Measurements from ENCODE around the gene DBNDD1. TPM values are rescaled to one million over a fixed set of nuclear protein-coding genes. Genes with fewer than 3 reads are reported as not detected.

DBNDD1 gene
- total RNA-seq, 1 experiment from 2014 or later: 60.2 TPM

- no peak for TF ChIP-seq EZH2phosphoT487 (IDR thresholded peaks at IDR 0.05; ENCODE audit: borderline replicate concordance)
- no peak for TF ChIP-seq TCF7L2 (IDR thresholded peaks at IDR 0.05; ENCODE audit: borderline replicate concordance, extremely low read depth, insufficient read depth, insufficient read length)
- TF ChIP-seq SRF (IDR thresholded peaks at IDR 0.05; ENCODE audit: low read depth): no peak
- TF ChIP-seq SP1 (IDR thresholded peaks at IDR 0.05; ENCODE audit: low read depth): no peak
- no peak for TF ChIP-seq SIN3A (IDR thresholded peaks at IDR 0.05; ENCODE audit: low read depth)
- TF ChIP-seq ZFX (IDR thresholded peaks at IDR 0.05): no peak
- TF ChIP-seq JUND (IDR thresholded peaks at IDR 0.05): no peak
- TF ChIP-seq POLR2AphosphoS5 (IDR thresholded peaks at IDR 0.05; ENCODE audit: low read depth, low read length): no peak
These were observed 29.6 kb upstream of the DBNDD1 start (continued) for GRCh38 chr16:90048737-90049330.

DNA sequence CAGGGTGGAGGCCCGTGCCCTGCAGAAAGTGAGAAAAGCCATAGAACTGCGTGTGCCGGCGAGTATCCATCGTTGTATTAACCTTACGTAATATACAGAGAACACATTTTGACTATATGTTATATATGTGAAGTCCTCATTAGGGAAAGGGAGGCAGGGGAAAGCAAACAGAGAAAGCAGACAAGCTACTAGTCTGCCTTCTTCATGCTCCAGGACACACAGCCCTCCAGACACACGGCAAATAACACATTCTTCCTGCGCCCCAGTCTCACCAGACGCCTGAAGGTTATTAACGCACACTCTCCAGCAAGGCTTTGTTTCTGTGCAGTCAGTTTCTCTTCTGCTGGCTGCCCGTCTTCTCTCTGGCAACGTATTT lies 29.1 kb upstream of the DBNDD1 start:
- no TSS peak for BruUV-seq (replicated peaks)
- no peak for TF ChIP-seq EGR1 (IDR thresholded peaks at IDR 0.05; ENCODE audit: low read depth)
- no peak for TF ChIP-seq JUND (IDR thresholded peaks at IDR 0.05)
- TF ChIP-seq CBX3 (IDR thresholded peaks at IDR 0.05; ENCODE audit: low read depth): no peak
- no peak for TF ChIP-seq SIN3A (IDR thresholded peaks at IDR 0.05; ENCODE audit: low read depth)
- TF ChIP-seq, protein P1, sequence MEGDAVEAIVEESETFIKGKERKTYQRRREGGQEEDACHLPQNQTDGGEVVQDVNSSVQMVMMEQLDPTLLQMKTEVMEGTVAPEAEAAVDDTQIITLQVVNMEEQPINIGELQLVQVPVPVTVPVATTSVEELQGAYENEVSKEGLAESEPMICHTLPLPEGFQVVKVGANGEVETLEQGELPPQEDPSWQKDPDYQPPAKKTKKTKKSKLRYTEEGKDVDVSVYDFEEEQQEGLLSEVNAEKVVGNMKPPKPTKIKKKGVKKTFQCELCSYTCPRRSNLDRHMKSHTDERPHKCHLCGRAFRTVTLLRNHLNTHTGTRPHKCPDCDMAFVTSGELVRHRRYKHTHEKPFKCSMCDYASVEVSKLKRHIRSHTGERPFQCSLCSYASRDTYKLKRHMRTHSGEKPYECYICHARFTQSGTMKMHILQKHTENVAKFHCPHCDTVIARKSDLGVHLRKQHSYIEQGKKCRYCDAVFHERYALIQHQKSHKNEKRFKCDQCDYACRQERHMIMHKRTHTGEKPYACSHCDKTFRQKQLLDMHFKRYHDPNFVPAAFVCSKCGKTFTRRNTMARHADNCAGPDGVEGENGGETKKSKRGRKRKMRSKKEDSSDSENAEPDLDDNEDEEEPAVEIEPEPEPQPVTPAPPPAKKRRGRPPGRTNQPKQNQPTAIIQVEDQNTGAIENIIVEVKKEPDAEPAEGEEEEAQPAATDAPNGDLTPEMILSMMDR (IDR thresholded peaks at IDR 0.05 in 2 of 3, conservative IDR thresholded peaks at IDR 0.05 in 1 of 3; ENCODE audit: borderline replicate concordance in 1 of 3, insufficient read depth in 1 of 3, low read depth in 2 of 3, low read length in 2 of 3): no peak
- TF ChIP-seq, protein P2, sequence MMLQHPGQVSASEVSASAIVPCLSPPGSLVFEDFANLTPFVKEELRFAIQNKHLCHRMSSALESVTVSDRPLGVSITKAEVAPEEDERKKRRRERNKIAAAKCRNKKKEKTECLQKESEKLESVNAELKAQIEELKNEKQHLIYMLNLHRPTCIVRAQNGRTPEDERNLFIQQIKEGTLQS (IDR thresholded peaks at IDR 0.05): no peak
- TF ChIP-seq POLR2A (IDR thresholded peaks at IDR 0.05; ENCODE audit: borderline replicate concordance, extremely low read depth, insufficient read depth, insufficient read length): no peak
- no peak for TF ChIP-seq EZH2phosphoT487 (IDR thresholded peaks at IDR 0.05; ENCODE audit: borderline replicate concordance)
- no peak for TF ChIP-seq TCF7L2 (IDR thresholded peaks at IDR 0.05; ENCODE audit: borderline replicate concordance, extremely low read depth, insufficient read depth, insufficient read length)
- TF ChIP-seq MAX (IDR thresholded peaks at IDR 0.05): no peak
- intact Hi-C loops (cut with micrococcal nuclease): no loop called here
- H3K27ac ChIP-seq (ENCODE audit: low read depth, low read length): no peak overlapping the region
- no peaks in the 10 kb centered on the region for H4K20me1 ChIP-seq (ENCODE audit: insufficient read depth)
- DNase-seq (ENCODE audit: low read depth, low spot score) (no peak), ATAC-seq (no peak)
- no peak overlapping the region for H3K4me2 ChIP-seq (ENCODE audit: low read length)
- no peaks in the 10 kb centered on the region for H3K79me2 ChIP-seq (ENCODE audit: insufficient read depth, low read length)
- H3K9ac ChIP-seq (ENCODE audit: low read length): no peak overlapping the region
- H3K9me2 ChIP-seq (ENCODE audit: insufficient read depth): no peaks in the 10 kb centered on the region
- ChIA-PET RAD21 (ENCODE audit: low non-redundant PET in 1 of 2, low total read pairs in 2 of 2, uncharacterized antibody in 2 of 2, unreplicated experiment in 2 of 2) (no interaction called here), CTCF (no interaction called here), POLR2A (no interaction called here)
- no peak overlapping the region for H3K4me3 ChIP-seq (replicated peaks in 1 of 2; ENCODE audit: low read depth in 1 of 2, low read length in 2 of 2)
- peaks cover 13 to 32% of the 10 kb centered on the region in 2 experiments for H3K4me1 ChIP-seq (ENCODE audit: control insufficient read depth in 1 of 2, insufficient read depth in 2 of 2, low read length in 2 of 2)
- H3K36me3 ChIP-seq (ENCODE audit: control insufficient read depth in 1 of 2, insufficient read depth in 2 of 2, low read length in 2 of 2): peaks cover 2 to 5% of the 10 kb centered on the region in 2 experiments; a peak in 3 of 4 replicates
- H3K9me3 ChIP-seq (ENCODE audit: control insufficient read depth in 1 of 2, insufficient read depth in 1 of 2, low read depth in 1 of 2, low read length in 2 of 2): peaks cover 0 to 10% of the 10 kb centered on the region in 2 experiments; a peak in 1 of 4 replicates
- H2AFZ ChIP-seq (ENCODE audit: low read depth, low read length, poor library complexity, severe bottlenecking): no peak overlapping the region
- no peaks in the 10 kb centered on the region for H3K27me3 ChIP-seq (ENCODE audit: insufficient read depth, low read length)
